K562 (cell line): ENCODE measurements around the gene KCNJ12. TPM values are rescaled to one million over a fixed set of nuclear protein-coding genes. Genes with fewer than 3 reads are reported as not detected.

Experiments
- ATAC-seq: fragments of 200-7000 bp; cut with Tn5 transposase; 3 replicates; pipeline ENCODE4 v1.9.1; 2020; ENCODE audit warnings: moderate library complexity
- BruUV-seq: library from RNA; stranded (reverse); fragments of 400-500 nt; replicated peaks from 2 replicates; lab custom pipeline; 2021; lab: Mats Ljungman, UMichigan
- CTCF ChIA-PET: fragments of 300-600 bp; formaldehyde crosslinking; extraction: SDS; loops from one replicate; lab custom pipeline; 2021; ENCODE audit warnings: low intra/inter-chr PET ratio; lab: Yijun Ruan, JAX
- POLR2A ChIA-PET: fragments of 300-600, 350-650 bp; sonication (Branson Sonifier 250); formaldehyde crosslinking; extraction: SDS; loops from one replicate; lab custom pipeline; 2021; ENCODE audit warnings: antibody characterized with exemption, inconsistent platforms; lab: Yijun Ruan, JAX
- DNase-seq, 4 experiments: peaks; one replicate each; pipeline versions ENCODE4 v3.0.0 to v3.0.0-alpha.2; 2011 to 2018; ENCODE audit warnings: low spot score in 3 of 4, mixed read lengths in 3 of 4; ENCODE audit errors: extremely low read depth in 1 of 4
- FAIRE-seq: peaks from 2 replicates; lab custom pipeline; 2011; peaks lifted over from hg19 to GRCh38; lab: Jason Lieb, UNC
- H2AFZ ChIP-seq: 2 replicates; pipeline ENCODE4 v1.6.0; 2011; ENCODE audit warnings: low read depth, low read length, control low read depth, inconsistent platforms
- H3K27ac ChIP-seq: fragments of 200-600 bp; 3 replicates; pipeline ENCODE4 v1.8.0; 2011; ENCODE audit warnings: low read depth, mild to moderate bottlenecking, control low read depth, inconsistent platforms, low read length, moderate library complexity, mixed read lengths; ENCODE audit errors: extremely low read depth
- H3K27me3 ChIP-seq, 2 experiments: fragments of 300-600 bp in 1 of 2; 2 replicates in 1 of 2; 3 replicates in 1 of 2; pipeline versions ENCODE4 v1.6.0 to v1.8.0; 2011; ENCODE audit warnings: inconsistent platforms in 2 of 2, low read length in 2 of 2, mild to moderate bottlenecking in 1 of 2, mixed read lengths in 1 of 2, moderate library complexity in 1 of 2; ENCODE audit not compliant: control insufficient read depth in 2 of 2, insufficient read depth in 2 of 2
- H3K36me3 ChIP-seq: fragments of 300-600 bp; 3 replicates; pipeline ENCODE4 v1.8.0; 2011; ENCODE audit warnings: mild to moderate bottlenecking, low read length, inconsistent platforms; ENCODE audit not compliant: control insufficient read depth, insufficient read depth
- H3K4me1 ChIP-seq, 2 experiments: fragments of 200-600 bp in 1 of 2; replicated peaks in 1 of 2; 2 replicates in 1 of 2; 3 replicates in 1 of 2; pipeline versions ENCODE4 v1.5.1 to v1.8.0; 2011; ENCODE audit warnings: inconsistent platforms in 2 of 2, low read length in 2 of 2, mild to moderate bottlenecking in 1 of 2, mixed read lengths in 1 of 2, moderate library complexity in 1 of 2; ENCODE audit not compliant: control insufficient read depth in 2 of 2, insufficient read depth in 2 of 2
- H3K4me2 ChIP-seq: 2 replicates; pipeline ENCODE4 v1.6.1; 2011; ENCODE audit warnings: low read length, control low read depth, inconsistent platforms, mixed read lengths; ENCODE audit not compliant: insufficient read depth
- H3K4me3 ChIP-seq: fragments of 200-600 bp; sonication (generic), shearing (Covaris generic); 2 replicates; pipeline ENCODE4 v1.5.1; 2016; ENCODE audit warnings: control low read depth, inconsistent platforms
- H3K79me2 ChIP-seq: fragments of 200-600 bp; 3 replicates; pipeline ENCODE4 v1.8.0; 2011; ENCODE audit warnings: low read length, inconsistent platforms; ENCODE audit not compliant: control insufficient read depth, insufficient read depth
- H3K9ac ChIP-seq, 2 experiments: 2 replicates each; pipeline versions ENCODE4 v1.6.0 to v1.6.1; 2011; ENCODE audit warnings: low read depth in 2 of 2, low read length in 2 of 2, control low read depth in 1 of 2, inconsistent platforms in 1 of 2, mild to moderate bottlenecking in 1 of 2, mixed read lengths in 1 of 2; ENCODE audit not compliant: insufficient read depth in 1 of 2
- H3K9me1 ChIP-seq: one replicate; pipeline ENCODE4 v1.6.0; 2011; ENCODE audit warnings: inconsistent platforms, mild to moderate bottlenecking, low read length, moderate library complexity; ENCODE audit not compliant: control insufficient read depth, insufficient read depth
- H3K9me3 ChIP-seq: replicated peaks from 2 replicates; pipeline ENCODE4 v1.5.1; 2011; ENCODE audit warnings: low read depth, low read length, inconsistent platforms; ENCODE audit not compliant: control insufficient read depth, insufficient read depth
- H4K20me1 ChIP-seq: replicated peaks from 2 replicates; pipeline ENCODE4 v1.6.1; 2011; ENCODE audit warnings: low read length, inconsistent platforms, mixed read lengths; ENCODE audit not compliant: control insufficient read depth, insufficient read depth
- DACH1 ChIP-seq: fragments of 450-650 bp; IDR thresholded peaks from 2 replicates; pipeline ENCODE4 v1.6.1; 2018; ENCODE audit not compliant: partially characterized antibody
- ETS2 ChIP-seq: IDR thresholded peaks from 2 replicates; pipeline ENCODE4 v1.6.1; 2016; ENCODE audit warnings: borderline replicate concordance, missing genetic modification characterization, mild to moderate bottlenecking, moderate library complexity, missing compliant biosample characterization; ENCODE audit not compliant: poor library complexity, severe bottlenecking
- ETV6 ChIP-seq, 3 experiments: fragments of 150-350 bp in 1 of 3; sonication (generic) in 1 of 3; formaldehyde crosslinking in 1 of 3; IDR thresholded peaks; 2 replicates each; pipeline versions ENCODE4 v1.6.1 to v1.8.0; 2014 to 2022; ENCODE audit warnings: borderline replicate concordance in 2 of 3, low read depth in 2 of 3, antibody characterized with exemption in 1 of 3, low read length in 1 of 3, mild to moderate bottlenecking in 1 of 3, missing genetic modification reagents in 1 of 3
- HDAC6 ChIP-seq: IDR thresholded peaks from 2 replicates; pipeline ENCODE4 v1.6.1; 2012; ENCODE audit warnings: low read depth, mild to moderate bottlenecking, control low read depth, inconsistent platforms, low read length, moderate library complexity
- HDAC8 ChIP-seq: fragments of 450-650 bp; IDR thresholded peaks from 2 replicates; pipeline ENCODE4 v1.6.1; 2016; ENCODE audit warnings: mild to moderate bottlenecking, missing genetic modification characterization, moderate library complexity, missing compliant biosample characterization
- HNRNPLL ChIP-seq: fragments of 200-400 bp; formaldehyde crosslinking; IDR thresholded peaks from 2 replicates; pipeline ENCODE4 v1.6.1; 2017; ENCODE audit warnings: low read length, low read depth, mild to moderate bottlenecking; ENCODE audit not compliant: poor library complexity, severe bottlenecking
- MYC ChIP-seq, 2 experiments: fragments of 250-450 bp in 1 of 2; sonication (Bioruptor Pico) in 1 of 2; IDR thresholded peaks; 2 replicates each; pipeline versions ENCODE4 v1.5.1 to v1.6.1; 2012 to 2021; ENCODE audit warnings: low read depth in 2 of 2, borderline replicate concordance in 1 of 2, improper control_type of control experiment in 1 of 2, low read length in 1 of 2, mild to moderate bottlenecking in 1 of 2, moderate library complexity in 1 of 2
- NCOA4 ChIP-seq: fragments of 450-650 bp; IDR thresholded peaks from 2 replicates; pipeline ENCODE4 v1.6.1; 2018; ENCODE audit warnings: mild to moderate bottlenecking; ENCODE audit not compliant: partially characterized antibody
- NFE2L1 ChIP-seq: fragments of 450-650 bp; IDR thresholded peaks from 2 replicates; pipeline ENCODE4 v1.6.1; 2016; ENCODE audit warnings: missing genetic modification characterization, low read depth, mild to moderate bottlenecking, missing compliant biosample characterization, moderate library complexity, borderline replicate concordance
- NR2C1 ChIP-seq, 2 experiments: fragments of 450-650 bp; IDR thresholded peaks; 2 replicates each; pipeline ENCODE4 v1.6.1; 2017; ENCODE audit warnings: mild to moderate bottlenecking in 2 of 2, antibody characterized with exemption in 1 of 2, inconsistent platforms in 1 of 2, missing compliant biosample characterization in 1 of 2, missing genetic modification characterization in 1 of 2
- PCBP2 ChIP-seq: fragments of 200-400 bp; formaldehyde crosslinking; IDR thresholded peaks from 2 replicates; pipeline ENCODE4 v1.6.1; 2018; ENCODE audit warnings: low read length, low read depth, mild to moderate bottlenecking, moderate library complexity; ENCODE audit not compliant: poor library complexity, severe bottlenecking
- PHF20 ChIP-seq: fragments of 450-650 bp; IDR thresholded peaks from 2 replicates; pipeline ENCODE4 v1.6.1; 2018; ENCODE audit not compliant: partially characterized antibody
- PYGO2 ChIP-seq: fragments of 450-650 bp; IDR thresholded peaks from 2 replicates; pipeline ENCODE4 v1.6.1; 2016; ENCODE audit warnings: mild to moderate bottlenecking, missing genetic modification characterization, moderate library complexity, missing compliant biosample characterization
- SMAD2 ChIP-seq: fragments of 150-350 bp; IDR thresholded peaks from 2 replicates; pipeline ENCODE4 v1.6.1; 2014; ENCODE audit warnings: low read depth, mild to moderate bottlenecking, low read length
- ZC3H8 ChIP-seq: fragments of 450-650 bp; IDR thresholded peaks from 2 replicates; pipeline ENCODE4 v1.6.1; 2017
- ZNF133 ChIP-seq: fragments of 250-450 bp; sonication (Bioruptor Pico); IDR thresholded peaks from 2 replicates; pipeline ENCODE4 v1.4.0; 2020; ENCODE audit warnings: mild to moderate bottlenecking
- ZNF134 ChIP-seq: fragments of 250-450 bp; sonication (Bioruptor Pico); conservative IDR thresholded peaks from 2 replicates; pipeline ENCODE4 v1.4.0; 2020
- ZNF561 ChIP-seq: fragments of 450-650 bp; formaldehyde crosslinking; conservative IDR thresholded peaks from 2 replicates; pipeline ENCODE4 v1.4.0; 2020; ENCODE audit warnings: mild to moderate bottlenecking, moderate library complexity
- WGBS: fragments of 100-300 bp; shearing (Covaris generic); methylation state at CpG from one replicate; pipeline ENCODE4 v1.1.6; 2016; ENCODE audit warnings: low coverage, mixed read lengths; ENCODE audit not compliant: insufficient coverage; ENCODE audit errors: missing lambda C conversion rate; 5-methylcytosine and 5-hydroxymethylcytosine counted together
- in situ Hi-C: fragments of 300-500 bp; cut with MboI; formaldehyde crosslinking; loops from 4 replicates; pipeline ENCODE4 v1.15.0; 2018; ENCODE audit warnings: inconsistent platforms, mixed read lengths
- intact Hi-C: fragments of 100-400 bp; cut with micrococcal nuclease; formaldehyde crosslinking; loops from 2 replicates; pipeline ENCODE4 v1.14.2; 2022
- polyA plus RNA-seq, 8 experiments: library from polyadenylated mRNA; depleted of rRNA in 4 of 8; stranded (reverse) in 5 of 8; unstranded in 3 of 8; fragments of >200 nt; fragmentation: Nextera tagmentation in 2 of 8; fragmentation: Illumina TruSeq in 1 of 8; extraction: Ambion mirVana in 2 of 8; extraction: Trizol in 1 of 8; gene quantifications; 2 replicates each; pipeline versions ENCODE4 v1.2.1 to v1.2.3, GENCODE V29; 2011 to 2014; ENCODE audit warnings: inconsistent platforms in 1 of 8, missing spikeins in 1 of 8
- total RNA-seq, 7 experiments: library from RNA; depleted of rRNA in 6 of 7; stranded (reverse); fragments of >200 nt in 6 of 7; fragmentation: Illumina TruSeq in 2 of 7; extraction: Trizol in 2 of 7; gene quantifications; 2 replicates each; pipeline versions ENCODE4 v1.2.1 to v1.2.3, GENCODE V29; 2011 to 2021; ENCODE audit warnings: low replicate concordance in 1 of 7

Gene KCNJ12
- total and polyA plus RNA-seq, 9 of the 15 experiments (the other 6 are each of a cell fraction or from before 2014, with no cell fraction given) = 0.02 TPM; not detected in 8

- Histone ChIP-seq H3K4me3 (no peak overlapping the region), H2AFZ (no peak overlapping the region), H3K36me3 (no peaks in the 10 kb centered on the region), H3K4me1 (peaks cover 0 to 12% of the 10 kb centered on the region in 2 experiments; a peak in 3 of 5 replicates), H3K9me1 (no peaks in the 10 kb centered on the region), H4K20me1 (no peaks in the 10 kb centered on the region), H3K27me3 (peaks cover 0 to 6% of the 10 kb centered on the region in 2 experiments; a peak in 1 of 5 replicates), H3K4me2 (no peak overlapping the region), H3K9me3 (no peaks in the 10 kb centered on the region), H3K79me2 (no peaks in the 10 kb centered on the region), H3K27ac (no peak overlapping the region), H3K9ac (no peak overlapping the region)
- in situ Hi-C loops (no loop called here), intact Hi-C loops (loop anchor here (10.0 kb wide), 1 partner anchor 331 kb away; the partner anchor contains the start of gene DHRS7B)
- POLR2A ChIA-PET = no interaction called here
- DNase-seq (no peak), FAIRE-seq (no peak), ATAC-seq (no peak)
- CTCF ChIA-PET = no interaction called here
- WGBS = 6% methylated on average over 5 of the region's 6 CpGs
- TF ChIP-seq PHF20 (no peak), SMAD2 (no peak), ZNF561 (CRISPR knock-in tag) (no peak), ETV6 (IDR thresholded peaks at IDR 0.05; ENCODE audit: borderline replicate concordance in 1 of 2, low read depth in 2 of 2, low read length in 1 of 2) (no peak), ETV6 (CRISPR knock-in tag; IDR thresholded peaks at IDR 0.05; ENCODE audit: borderline replicate concordance) (no peak), HDAC6 (no peak), HNRNPLL (no peak), NCOA4 (no peak), NR2C1 (IDR thresholded peaks at IDR 0.05) (no peak), NR2C1 (tag; IDR thresholded peaks at IDR 0.05) (no peak), PCBP2 (no peak), ETS2 (no peak), HDAC8 (no peak), DACH1 (no peak), ZNF134 (CRISPR knock-in tag) (no peak), ZC3H8 (no peak), PYGO2 (no peak), NFE2L1 (tag) (no peak), ZNF133 (CRISPR knock-in tag) (no peak), MYC (IDR thresholded peaks at IDR 0.05; ENCODE audit: low read depth, low read length) (no peak), MYC (CRISPR knock-in tag; IDR thresholded peaks at IDR 0.05; ENCODE audit: borderline replicate concordance, low read depth) (no peak)
- BruUV-seq = no TSS peak
These were observed 79.6 kb downstream of the KCNJ12 start for GRCh38 chr17:21455761-21456160.
